WI38 (cell line): ENCODE results near the gene C19orf38.

Experiments
- H3K4me3 ChIP-seq: 2 replicates; pipeline ENCODE4 v1.5.1; 2011; ENCODE audit warnings: low read depth, mild to moderate bottlenecking, control low read depth, low read length
- TF ChIP-seq, protein P1 (sequence below): IDR thresholded peaks from 2 replicates; pipeline ENCODE4 v1.5.1; 2012; ENCODE audit warnings: low read depth, mild to moderate bottlenecking, control low read depth, low read length

The C19orf38 gene

DNA sequence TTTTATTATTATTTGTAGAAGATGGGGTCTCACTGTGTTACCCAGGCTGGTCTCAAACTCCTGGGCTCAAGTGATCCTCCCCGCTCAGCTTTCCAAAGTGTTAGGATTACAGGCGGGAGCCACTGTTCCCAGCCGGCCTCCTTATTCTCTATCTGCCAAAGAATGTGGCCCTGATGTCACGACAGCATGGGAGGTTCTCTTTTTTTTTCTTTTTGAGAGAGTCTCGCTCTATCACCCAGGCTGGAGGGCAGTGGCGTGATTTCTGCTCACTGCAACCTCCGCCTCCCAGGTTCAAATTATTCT, 46.6 kb downstream of the C19orf38 start:
- TF ChIP-seq, protein P1, sequence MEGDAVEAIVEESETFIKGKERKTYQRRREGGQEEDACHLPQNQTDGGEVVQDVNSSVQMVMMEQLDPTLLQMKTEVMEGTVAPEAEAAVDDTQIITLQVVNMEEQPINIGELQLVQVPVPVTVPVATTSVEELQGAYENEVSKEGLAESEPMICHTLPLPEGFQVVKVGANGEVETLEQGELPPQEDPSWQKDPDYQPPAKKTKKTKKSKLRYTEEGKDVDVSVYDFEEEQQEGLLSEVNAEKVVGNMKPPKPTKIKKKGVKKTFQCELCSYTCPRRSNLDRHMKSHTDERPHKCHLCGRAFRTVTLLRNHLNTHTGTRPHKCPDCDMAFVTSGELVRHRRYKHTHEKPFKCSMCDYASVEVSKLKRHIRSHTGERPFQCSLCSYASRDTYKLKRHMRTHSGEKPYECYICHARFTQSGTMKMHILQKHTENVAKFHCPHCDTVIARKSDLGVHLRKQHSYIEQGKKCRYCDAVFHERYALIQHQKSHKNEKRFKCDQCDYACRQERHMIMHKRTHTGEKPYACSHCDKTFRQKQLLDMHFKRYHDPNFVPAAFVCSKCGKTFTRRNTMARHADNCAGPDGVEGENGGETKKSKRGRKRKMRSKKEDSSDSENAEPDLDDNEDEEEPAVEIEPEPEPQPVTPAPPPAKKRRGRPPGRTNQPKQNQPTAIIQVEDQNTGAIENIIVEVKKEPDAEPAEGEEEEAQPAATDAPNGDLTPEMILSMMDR, result no peak
- H3K4me3 ChIP-seq, result no peak overlapping the region

DNA sequence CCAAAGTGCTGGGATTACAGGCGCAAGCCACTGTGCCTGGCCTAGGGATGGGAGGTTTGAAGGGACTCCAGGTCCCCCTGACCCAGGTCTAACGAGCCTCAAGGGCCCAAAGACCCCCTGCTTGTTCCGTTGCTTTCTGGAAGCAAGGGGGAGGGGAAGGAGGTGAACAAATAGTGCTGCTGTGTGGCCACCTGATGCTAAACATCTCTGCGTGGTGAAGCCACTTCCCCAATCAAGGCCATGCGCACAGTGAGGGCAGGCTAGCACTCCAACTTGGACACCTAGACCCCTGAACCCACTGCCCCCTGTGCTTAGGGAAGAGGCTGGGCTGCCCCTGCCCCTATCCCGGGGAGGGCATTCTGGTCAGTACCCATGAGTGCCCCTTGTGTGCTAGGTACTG, 47.1 kb downstream of the C19orf38 start:
- H3K4me3 ChIP-seq, result no peak overlapping the region
- TF ChIP-seq, protein P1, result no peak

DNA sequence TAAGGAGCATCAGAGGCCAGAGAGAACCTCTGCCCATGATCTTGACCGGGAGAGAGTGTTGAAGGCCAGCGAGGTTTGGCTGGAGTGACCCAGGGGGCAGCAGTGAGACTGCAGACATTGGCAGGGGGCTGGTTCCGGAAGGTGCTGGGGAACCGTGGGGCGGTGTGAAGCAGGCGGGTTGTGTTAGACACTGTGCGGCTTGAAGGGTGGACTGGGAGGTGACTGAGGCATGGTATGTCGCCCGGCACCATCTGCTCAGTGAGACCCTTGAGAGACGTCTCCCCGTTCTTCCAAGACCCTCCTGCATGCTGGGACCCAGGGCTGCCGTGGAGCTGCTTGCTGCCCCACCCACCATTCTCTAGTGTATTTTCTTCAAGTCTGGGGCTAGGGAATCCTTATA, 47.7 kb downstream of the C19orf38 start:
- TF ChIP-seq, protein P1, result no peak
- H3K4me3 ChIP-seq, result no peak overlapping the region

DNA sequence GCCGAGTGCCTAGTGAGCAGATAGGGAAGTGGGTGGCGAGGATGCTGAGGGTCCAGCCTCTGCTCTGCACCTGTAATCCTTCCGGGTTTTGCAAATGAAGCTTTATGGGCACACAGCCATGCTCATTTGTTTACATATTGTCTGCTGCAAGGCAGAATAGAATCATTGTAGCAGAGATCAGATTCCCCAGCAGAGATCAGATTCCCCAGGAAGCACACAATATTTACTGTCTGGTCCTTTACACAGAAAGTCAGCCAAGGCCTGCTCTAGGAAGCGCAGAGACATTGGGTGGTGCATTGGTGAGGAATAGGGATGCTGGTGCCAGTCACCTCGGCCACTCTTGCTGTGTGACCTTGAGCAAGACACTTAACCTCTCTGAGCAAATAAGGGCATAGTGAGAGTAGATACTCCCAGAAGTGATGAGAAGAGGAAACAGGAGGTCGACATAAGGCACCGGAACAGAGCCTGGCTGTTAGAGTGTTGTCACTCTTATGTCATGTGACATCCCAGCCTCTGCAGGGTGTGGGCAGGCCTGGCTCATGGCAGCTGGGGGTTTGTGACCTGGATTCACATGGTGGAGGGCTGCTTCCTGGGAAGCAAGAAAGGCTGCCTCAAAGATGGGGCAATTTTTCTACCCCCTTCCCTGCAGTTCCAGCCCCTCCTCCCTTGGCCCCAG, 48.8 kb downstream of the C19orf38 start:
- TF ChIP-seq, protein P1, result no peak

DNA sequence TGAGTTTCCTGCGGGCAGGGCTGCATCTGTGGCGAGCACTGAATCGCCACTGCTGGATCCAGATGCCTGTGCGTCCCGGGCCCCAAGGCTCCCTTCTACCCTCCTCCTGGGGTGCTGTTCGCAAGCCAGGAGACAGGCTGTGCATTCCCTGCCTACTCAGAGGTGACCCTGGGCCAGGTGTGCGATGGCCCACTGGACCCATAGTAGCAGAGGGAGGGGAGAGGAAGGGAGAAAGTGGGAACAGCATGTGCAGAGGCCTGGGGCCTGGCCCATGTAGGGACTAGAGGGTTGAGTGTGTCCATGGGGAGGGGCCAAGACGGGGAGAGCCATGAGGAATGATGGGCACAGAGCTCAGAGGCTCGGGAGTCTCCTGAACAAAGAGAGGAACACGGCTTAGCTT, 50.4 kb downstream of the C19orf38 start:
- H3K4me3 ChIP-seq, result no peak overlapping the region
- TF ChIP-seq, protein P1, result no peak

More for the DNA sequence above, 48.8 kb downstream of the C19orf38 start:
- H3K4me3 ChIP-seq, result no peak overlapping the region

DNA sequence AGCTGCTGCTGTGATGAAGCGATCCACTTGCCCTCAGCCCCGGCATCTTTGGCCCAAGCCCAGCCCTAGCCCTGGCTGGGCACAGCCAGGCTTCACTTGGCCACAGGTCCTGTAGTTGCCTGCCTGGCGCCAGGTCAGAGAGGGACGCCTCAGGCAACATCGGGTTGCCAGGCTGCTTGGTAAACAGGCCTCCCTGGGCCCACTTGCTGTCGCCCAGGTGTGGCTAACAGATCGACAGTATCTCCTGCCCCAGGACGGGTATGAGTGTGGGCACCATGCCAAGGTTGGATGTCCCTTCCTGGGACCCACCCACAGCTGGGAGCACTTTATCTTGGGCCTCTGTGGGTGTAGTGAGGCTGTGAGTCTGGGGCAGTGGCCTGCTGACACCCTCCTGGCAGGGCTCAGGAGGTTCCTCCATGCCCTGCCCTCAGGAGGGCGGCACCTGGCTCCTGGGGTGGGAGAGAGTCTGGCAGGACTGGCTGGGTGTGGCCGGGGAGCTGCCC, 51.0 kb downstream of the C19orf38 start:
- TF ChIP-seq, protein P1, result no peak
- no peak overlapping the region for H3K4me3 ChIP-seq

DNA sequence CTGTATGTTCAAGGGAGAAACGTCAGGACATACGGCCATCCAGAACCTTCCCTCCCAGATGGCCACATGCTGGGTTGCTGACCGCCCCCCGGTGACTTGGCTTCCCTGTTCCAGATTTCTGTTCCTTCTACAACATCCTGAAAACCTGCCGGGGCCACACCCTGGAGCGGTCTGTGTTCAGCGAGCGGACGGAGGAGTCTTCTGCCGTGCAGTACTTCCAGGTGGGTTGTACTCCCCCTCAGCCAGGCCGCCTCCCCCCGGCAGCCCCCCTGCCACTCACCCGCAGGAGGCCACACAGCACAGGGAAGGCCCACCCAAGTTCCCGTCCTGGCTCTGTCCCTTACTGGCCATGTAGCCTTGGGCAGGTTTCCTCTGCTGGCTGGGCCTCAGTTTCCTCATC, 59.7 kb downstream of the C19orf38 start:
- no peak overlapping the region for H3K4me3 ChIP-seq
- TF ChIP-seq, protein P1, result no peak
